K562 (cell line): Measurements from ENCODE around the gene INPP4B. TPM values are rescaled to one million over a fixed set of nuclear protein-coding genes. Genes with fewer than 3 reads are reported as not detected.

ENCODE experiments used
- ATAC-seq: fragments of 200-7000 bp; cut with Tn5 transposase; 3 replicates; pipeline ENCODE4 v1.9.1; 2020; ENCODE audit warnings: moderate library complexity
- BruUV-seq: library from RNA; stranded (reverse); fragments of 400-500 nt; replicated peaks from 2 replicates; lab custom pipeline; 2021; lab: Mats Ljungman, UMichigan
- CTCF ChIA-PET: fragments of 300-600 bp; formaldehyde crosslinking; extraction: SDS; loops from one replicate; lab custom pipeline; 2021; ENCODE audit warnings: low intra/inter-chr PET ratio; lab: Yijun Ruan, JAX
- POLR2A ChIA-PET: fragments of 300-600, 350-650 bp; sonication (Branson Sonifier 250); formaldehyde crosslinking; extraction: SDS; loops from one replicate; lab custom pipeline; 2021; ENCODE audit warnings: antibody characterized with exemption, inconsistent platforms; lab: Yijun Ruan, JAX
- DNase-seq, 4 experiments: peaks; one replicate each; pipeline versions ENCODE4 v3.0.0 to v3.0.0-alpha.2; 2011 to 2018; ENCODE audit warnings: low spot score in 3 of 4, mixed read lengths in 3 of 4; ENCODE audit errors: extremely low read depth in 1 of 4
- FAIRE-seq: peaks from 2 replicates; lab custom pipeline; 2011; peaks lifted over from hg19 to GRCh38; lab: Jason Lieb, UNC
- H2AFZ ChIP-seq: 2 replicates; pipeline ENCODE4 v1.6.0; 2011; ENCODE audit warnings: low read depth, low read length, control low read depth, inconsistent platforms
- H3K27ac ChIP-seq: fragments of 200-600 bp; 3 replicates; pipeline ENCODE4 v1.8.0; 2011; ENCODE audit warnings: low read depth, mild to moderate bottlenecking, control low read depth, inconsistent platforms, low read length, moderate library complexity, mixed read lengths; ENCODE audit errors: extremely low read depth
- H3K27me3 ChIP-seq, 2 experiments: fragments of 300-600 bp in 1 of 2; 2 replicates in 1 of 2; 3 replicates in 1 of 2; pipeline versions ENCODE4 v1.6.0 to v1.8.0; 2011; ENCODE audit warnings: inconsistent platforms in 2 of 2, low read length in 2 of 2, mild to moderate bottlenecking in 1 of 2, mixed read lengths in 1 of 2, moderate library complexity in 1 of 2; ENCODE audit not compliant: control insufficient read depth in 2 of 2, insufficient read depth in 2 of 2
- H3K36me3 ChIP-seq: fragments of 300-600 bp; 3 replicates; pipeline ENCODE4 v1.8.0; 2011; ENCODE audit warnings: mild to moderate bottlenecking, low read length, inconsistent platforms; ENCODE audit not compliant: control insufficient read depth, insufficient read depth
- H3K4me1 ChIP-seq, 2 experiments: fragments of 200-600 bp in 1 of 2; replicated peaks in 1 of 2; 2 replicates in 1 of 2; 3 replicates in 1 of 2; pipeline versions ENCODE4 v1.5.1 to v1.8.0; 2011; ENCODE audit warnings: inconsistent platforms in 2 of 2, low read length in 2 of 2, mild to moderate bottlenecking in 1 of 2, mixed read lengths in 1 of 2, moderate library complexity in 1 of 2; ENCODE audit not compliant: control insufficient read depth in 2 of 2, insufficient read depth in 2 of 2
- H3K4me2 ChIP-seq: 2 replicates; pipeline ENCODE4 v1.6.1; 2011; ENCODE audit warnings: low read length, control low read depth, inconsistent platforms, mixed read lengths; ENCODE audit not compliant: insufficient read depth
- H3K4me3 ChIP-seq: fragments of 200-600 bp; sonication (generic), shearing (Covaris generic); 2 replicates; pipeline ENCODE4 v1.5.1; 2016; ENCODE audit warnings: control low read depth, inconsistent platforms
- H3K79me2 ChIP-seq: fragments of 200-600 bp; 3 replicates; pipeline ENCODE4 v1.8.0; 2011; ENCODE audit warnings: low read length, inconsistent platforms; ENCODE audit not compliant: control insufficient read depth, insufficient read depth
- H3K9ac ChIP-seq, 2 experiments: 2 replicates each; pipeline versions ENCODE4 v1.6.0 to v1.6.1; 2011; ENCODE audit warnings: low read depth in 2 of 2, low read length in 2 of 2, control low read depth in 1 of 2, inconsistent platforms in 1 of 2, mild to moderate bottlenecking in 1 of 2, mixed read lengths in 1 of 2; ENCODE audit not compliant: insufficient read depth in 1 of 2
- H3K9me1 ChIP-seq: one replicate; pipeline ENCODE4 v1.6.0; 2011; ENCODE audit warnings: inconsistent platforms, mild to moderate bottlenecking, low read length, moderate library complexity; ENCODE audit not compliant: control insufficient read depth, insufficient read depth
- H3K9me3 ChIP-seq: replicated peaks from 2 replicates; pipeline ENCODE4 v1.5.1; 2011; ENCODE audit warnings: low read depth, low read length, inconsistent platforms; ENCODE audit not compliant: control insufficient read depth, insufficient read depth
- H4K20me1 ChIP-seq: replicated peaks from 2 replicates; pipeline ENCODE4 v1.6.1; 2011; ENCODE audit warnings: low read length, inconsistent platforms, mixed read lengths; ENCODE audit not compliant: control insufficient read depth, insufficient read depth
- L3MBTL2 ChIP-seq: fragments of 450-650 bp; IDR thresholded peaks from 2 replicates; pipeline ENCODE4 v1.6.1; 2016; ENCODE audit warnings: mild to moderate bottlenecking, moderate library complexity
- MTF1 ChIP-seq: fragments of 250-450 bp; sonication (Bioruptor Pico); IDR thresholded peaks from 2 replicates; pipeline ENCODE4 v1.9.0; 2021; ENCODE audit warnings: moderate library complexity, mild to moderate bottlenecking, inconsistent platforms, borderline replicate concordance
- SAFB ChIP-seq: fragments of 200-400 bp; formaldehyde crosslinking; IDR thresholded peaks from 2 replicates; pipeline ENCODE4 v1.6.1; 2017; ENCODE audit warnings: low read depth, low read length, borderline replicate concordance
- STAG1 ChIP-seq: sonication (generic); formaldehyde crosslinking; IDR thresholded peaks from 2 replicates; pipeline ENCODE4 v1.5.0; 2020; ENCODE audit warnings: missing genetic modification reagents, borderline replicate concordance
- WHSC1 ChIP-seq: IDR thresholded peaks from one replicate; pipeline ENCODE4 v1.6.1; 2012; ENCODE audit warnings: low read length, control low read depth, inconsistent platforms
- ZNF12 ChIP-seq: sonication (generic); formaldehyde crosslinking; IDR thresholded peaks from 2 replicates; pipeline ENCODE4 v1.4.0; 2020; ENCODE audit warnings: mild to moderate bottlenecking, missing genetic modification reagents
- WGBS: fragments of 100-300 bp; shearing (Covaris generic); methylation state at CpG from one replicate; pipeline ENCODE4 v1.1.6; 2016; ENCODE audit warnings: low coverage, mixed read lengths; ENCODE audit not compliant: insufficient coverage; ENCODE audit errors: missing lambda C conversion rate; 5-methylcytosine and 5-hydroxymethylcytosine counted together
- in situ Hi-C: fragments of 300-500 bp; cut with MboI; formaldehyde crosslinking; loops from 4 replicates; pipeline ENCODE4 v1.15.0; 2018; ENCODE audit warnings: inconsistent platforms, mixed read lengths
- intact Hi-C: fragments of 100-400 bp; cut with micrococcal nuclease; formaldehyde crosslinking; loops from 2 replicates; pipeline ENCODE4 v1.14.2; 2022
- polyA plus RNA-seq, 8 experiments: library from polyadenylated mRNA; depleted of rRNA in 4 of 8; stranded (reverse) in 5 of 8; unstranded in 3 of 8; fragments of >200 nt; fragmentation: Nextera tagmentation in 2 of 8; fragmentation: Illumina TruSeq in 1 of 8; extraction: Ambion mirVana in 2 of 8; extraction: Trizol in 1 of 8; gene quantifications; 2 replicates each; pipeline versions ENCODE4 v1.2.1 to v1.2.3, GENCODE V29; 2011 to 2014; ENCODE audit warnings: inconsistent platforms in 1 of 8, missing spikeins in 1 of 8
- total RNA-seq, 7 experiments: library from RNA; depleted of rRNA in 6 of 7; stranded (reverse); fragments of >200 nt in 6 of 7; fragmentation: Illumina TruSeq in 2 of 7; extraction: Trizol in 2 of 7; gene quantifications; 2 replicates each; pipeline versions ENCODE4 v1.2.1 to v1.2.3, GENCODE V29; 2011 to 2021; ENCODE audit warnings: low replicate concordance in 1 of 7
- TF ChIP-seq, protein P1 (sequence below): fragments of 250-450 bp; sonication (Bioruptor Pico); IDR thresholded peaks from 2 replicates; pipeline ENCODE4 v1.5.0; 2021
- TF ChIP-seq, protein P2 (sequence below): fragments of 450-650 bp; IDR thresholded peaks from 2 replicates; pipeline ENCODE4 v1.6.1; 2016; ENCODE audit warnings: borderline replicate concordance
- TF ChIP-seq, protein P3 (sequence below): fragments of 250-450 bp; sonication (Bioruptor Pico); IDR thresholded peaks from 2 replicates; pipeline ENCODE4 v1.5.0; 2020; ENCODE audit warnings: mild to moderate bottlenecking, borderline replicate concordance
- TF ChIP-seq, protein P4 (sequence below): sonication (generic); formaldehyde crosslinking; IDR thresholded peaks from 2 replicates; pipeline ENCODE4 v1.8.0; 2023; ENCODE audit warnings: mild to moderate bottlenecking, missing genetic modification reagents
- TF ChIP-seq, protein P5 (sequence below), 3 experiments: fragments of 200-800 bp in 1 of 3; sonication (Bioruptor generic) in 1 of 3; sonication (generic) in 1 of 3; formaldehyde crosslinking in 1 of 3; IDR thresholded peaks; 2 replicates each; pipeline versions ENCODE4 v1.6.1 to v1.8.0; 2016 to 2022; ENCODE audit warnings: mild to moderate bottlenecking in 2 of 3, missing compliant biosample characterization in 2 of 3, missing genetic modification characterization in 2 of 3, missing genetic modification reagents in 1 of 3

INPP4B gene
- total and polyA plus RNA-seq, 9 of the 15 experiments (the other 6 are each of a cell fraction or from before 2014, with no cell fraction given): 0.04 to 0.11 TPM; not detected in 7

DNA sequence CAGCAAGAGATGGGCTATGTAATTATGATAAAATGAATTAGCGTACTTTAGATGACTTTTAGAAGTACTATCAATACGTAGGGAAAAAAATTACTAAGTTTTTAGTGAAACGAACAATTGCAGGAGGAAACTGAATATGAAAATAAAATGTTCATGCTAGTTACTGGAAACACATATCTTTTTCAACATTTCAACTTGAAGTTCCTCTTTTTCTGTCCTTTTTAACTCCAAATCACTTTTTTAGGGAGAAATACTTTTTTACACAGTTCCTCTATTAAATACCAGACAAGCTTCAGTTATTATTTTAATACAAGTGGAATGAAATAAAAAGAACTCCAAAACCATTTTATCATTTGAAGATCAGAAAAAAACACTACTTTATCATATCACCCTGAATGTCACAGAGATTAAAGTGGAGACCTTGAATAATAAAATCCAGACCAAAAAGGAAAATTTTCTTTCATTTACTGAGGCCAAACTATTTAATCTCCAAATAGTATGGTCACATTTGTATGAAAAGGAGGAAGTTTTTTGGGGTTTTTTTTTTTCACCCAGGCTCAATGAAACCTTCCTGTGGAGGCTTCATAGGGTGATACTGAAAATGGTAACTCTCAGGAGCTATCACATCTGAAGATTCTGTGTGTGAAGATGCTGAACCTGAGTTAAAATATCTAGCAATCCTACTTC, 306.2 kb downstream of the INPP4B start:
- H4K20me1 ChIP-seq: no peaks in the 10 kb centered on the region
- DNase-seq (no peak), FAIRE-seq (no peak), ATAC-seq (no peak)
- H3K36me3 ChIP-seq: no peaks in the 10 kb centered on the region
- no peaks in the 10 kb centered on the region for H3K27me3 ChIP-seq
- in situ Hi-C loops (no loop called here), intact Hi-C loops (no loop called here)
- POLR2A ChIA-PET: interaction anchor here (0.7 kb wide), 1 partner anchor 1404 kb away, joined by 3 read pairs; no protein-coding TSS in a partner anchor
- CTCF ChIA-PET: no interaction called here
- H3K9me3 ChIP-seq: no peaks in the 10 kb centered on the region
- TF ChIP-seq, protein P1, sequence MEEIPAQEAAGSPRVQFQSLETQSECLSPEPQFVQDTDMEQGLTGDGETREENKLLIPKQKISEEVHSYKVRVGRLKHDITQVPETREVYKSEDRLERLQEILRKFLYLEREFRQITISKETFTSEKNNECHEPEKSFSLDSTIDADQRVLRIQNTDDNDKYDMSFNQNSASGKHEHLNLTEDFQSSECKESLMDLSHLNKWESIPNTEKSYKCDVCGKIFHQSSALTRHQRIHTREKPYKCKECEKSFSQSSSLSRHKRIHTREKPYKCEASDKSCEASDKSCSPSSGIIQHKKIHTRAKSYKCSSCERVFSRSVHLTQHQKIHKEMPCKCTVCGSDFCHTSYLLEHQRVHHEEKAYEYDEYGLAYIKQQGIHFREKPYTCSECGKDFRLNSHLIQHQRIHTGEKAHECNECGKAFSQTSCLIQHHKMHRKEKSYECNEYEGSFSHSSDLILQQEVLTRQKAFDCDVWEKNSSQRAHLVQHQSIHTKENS: no peak
- TF ChIP-seq, protein P2, sequence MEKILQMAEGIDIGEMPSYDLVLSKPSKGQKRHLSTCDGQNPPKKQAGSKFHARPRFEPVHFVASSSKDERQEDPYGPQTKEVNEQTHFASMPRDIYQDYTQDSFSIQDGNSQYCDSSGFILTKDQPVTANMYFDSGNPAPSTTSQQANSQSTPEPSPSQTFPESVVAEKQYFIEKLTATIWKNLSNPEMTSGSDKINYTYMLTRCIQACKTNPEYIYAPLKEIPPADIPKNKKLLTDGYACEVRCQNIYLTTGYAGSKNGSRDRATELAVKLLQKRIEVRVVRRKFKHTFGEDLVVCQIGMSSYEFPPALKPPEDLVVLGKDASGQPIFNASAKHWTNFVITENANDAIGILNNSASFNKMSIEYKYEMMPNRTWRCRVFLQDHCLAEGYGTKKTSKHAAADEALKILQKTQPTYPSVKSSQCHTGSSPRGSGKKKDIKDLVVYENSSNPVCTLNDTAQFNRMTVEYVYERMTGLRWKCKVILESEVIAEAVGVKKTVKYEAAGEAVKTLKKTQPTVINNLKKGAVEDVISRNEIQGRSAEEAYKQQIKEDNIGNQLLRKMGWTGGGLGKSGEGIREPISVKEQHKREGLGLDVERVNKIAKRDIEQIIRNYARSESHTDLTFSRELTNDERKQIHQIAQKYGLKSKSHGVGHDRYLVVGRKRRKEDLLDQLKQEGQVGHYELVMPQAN: no peak
- TF ChIP-seq, protein P3, sequence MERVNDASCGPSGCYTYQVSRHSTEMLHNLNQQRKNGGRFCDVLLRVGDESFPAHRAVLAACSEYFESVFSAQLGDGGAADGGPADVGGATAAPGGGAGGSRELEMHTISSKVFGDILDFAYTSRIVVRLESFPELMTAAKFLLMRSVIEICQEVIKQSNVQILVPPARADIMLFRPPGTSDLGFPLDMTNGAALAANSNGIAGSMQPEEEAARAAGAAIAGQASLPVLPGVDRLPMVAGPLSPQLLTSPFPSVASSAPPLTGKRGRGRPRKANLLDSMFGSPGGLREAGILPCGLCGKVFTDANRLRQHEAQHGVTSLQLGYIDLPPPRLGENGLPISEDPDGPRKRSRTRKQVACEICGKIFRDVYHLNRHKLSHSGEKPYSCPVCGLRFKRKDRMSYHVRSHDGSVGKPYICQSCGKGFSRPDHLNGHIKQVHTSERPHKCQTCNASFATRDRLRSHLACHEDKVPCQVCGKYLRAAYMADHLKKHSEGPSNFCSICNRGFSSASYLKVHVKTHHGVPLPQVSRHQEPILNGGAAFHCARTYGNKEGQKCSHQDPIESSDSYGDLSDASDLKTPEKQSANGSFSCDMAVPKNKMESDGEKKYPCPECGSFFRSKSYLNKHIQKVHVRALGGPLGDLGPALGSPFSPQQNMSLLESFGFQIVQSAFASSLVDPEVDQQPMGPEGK (CRISPR knock-in tag): no peak
- TF ChIP-seq, protein P4, sequence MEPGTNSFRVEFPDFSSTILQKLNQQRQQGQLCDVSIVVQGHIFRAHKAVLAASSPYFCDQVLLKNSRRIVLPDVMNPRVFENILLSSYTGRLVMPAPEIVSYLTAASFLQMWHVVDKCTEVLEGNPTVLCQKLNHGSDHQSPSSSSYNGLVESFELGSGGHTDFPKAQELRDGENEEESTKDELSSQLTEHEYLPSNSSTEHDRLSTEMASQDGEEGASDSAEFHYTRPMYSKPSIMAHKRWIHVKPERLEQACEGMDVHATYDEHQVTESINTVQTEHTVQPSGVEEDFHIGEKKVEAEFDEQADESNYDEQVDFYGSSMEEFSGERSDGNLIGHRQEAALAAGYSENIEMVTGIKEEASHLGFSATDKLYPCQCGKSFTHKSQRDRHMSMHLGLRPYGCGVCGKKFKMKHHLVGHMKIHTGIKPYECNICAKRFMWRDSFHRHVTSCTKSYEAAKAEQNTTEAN (CRISPR knock-in tag): no peak
- TF ChIP-seq, protein P5, sequence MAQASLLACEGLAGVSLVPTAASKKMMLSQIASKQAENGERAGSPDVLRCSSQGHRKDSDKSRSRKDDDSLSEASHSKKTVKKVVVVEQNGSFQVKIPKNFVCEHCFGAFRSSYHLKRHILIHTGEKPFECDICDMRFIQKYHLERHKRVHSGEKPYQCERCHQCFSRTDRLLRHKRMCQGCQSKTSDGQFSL (CRISPR knock-in tag; IDR thresholded peaks at IDR 0.05): no peak
- TF ChIP-seq, protein P5 (tag; IDR thresholded peaks at IDR 0.05): no peak
- TF ChIP-seq STAG1 (CRISPR knock-in tag) (no peak), WHSC1 (no peak), MTF1 (CRISPR knock-in tag) (no peak), SAFB (no peak), ZNF12 (no peak), L3MBTL2 (no peak)
- no TSS peak for BruUV-seq
- H3K4me1 ChIP-seq: no peaks in the 10 kb centered on the region
- no peak overlapping the region for H3K4me3 ChIP-seq
- H3K9me1 ChIP-seq: no peaks in the 10 kb centered on the region
- WGBS: 0% methylated on average over 3 of the region's 3 CpGs
- H3K27ac ChIP-seq: no peak overlapping the region
- no peak overlapping the region for H3K4me2 ChIP-seq
- no peaks in the 10 kb centered on the region for H3K79me2 ChIP-seq
- no peak overlapping the region for H3K9ac ChIP-seq
- no peak overlapping the region for H2AFZ ChIP-seq
